NCI-H187 (cell line): ENCODE results near the gene MAML3.
A peak's percentile ranks its signal among the peaks of the same experiment; 100 is the strongest.

Experiments used
- DNase-seq, 2 experiments: peaks; one replicate each; lab custom pipeline; 2025; lab: John Stamatoyannopoulos, UW

Gene MAML3

DNA sequence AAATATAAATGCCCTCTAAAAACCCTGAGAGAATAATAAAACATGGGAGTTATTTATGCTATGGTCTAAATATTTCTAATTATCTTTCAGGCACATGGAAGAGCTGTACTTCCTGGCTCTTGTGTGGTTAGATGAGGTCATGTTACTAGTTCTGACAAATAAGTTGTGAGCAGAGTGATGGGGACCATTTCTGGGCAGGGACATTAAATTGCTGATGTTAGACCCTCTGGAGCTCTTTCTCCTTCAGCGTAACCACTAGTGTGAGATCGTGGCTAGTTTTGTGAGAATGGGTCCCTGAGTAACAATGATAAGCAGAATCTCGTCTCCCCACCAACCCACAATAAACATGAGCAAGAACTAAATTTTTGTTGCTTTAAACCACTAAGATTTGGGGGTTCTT lies 108.0 kb downstream of the MAML3 start:
- DNase-seq: no peak

DNA sequence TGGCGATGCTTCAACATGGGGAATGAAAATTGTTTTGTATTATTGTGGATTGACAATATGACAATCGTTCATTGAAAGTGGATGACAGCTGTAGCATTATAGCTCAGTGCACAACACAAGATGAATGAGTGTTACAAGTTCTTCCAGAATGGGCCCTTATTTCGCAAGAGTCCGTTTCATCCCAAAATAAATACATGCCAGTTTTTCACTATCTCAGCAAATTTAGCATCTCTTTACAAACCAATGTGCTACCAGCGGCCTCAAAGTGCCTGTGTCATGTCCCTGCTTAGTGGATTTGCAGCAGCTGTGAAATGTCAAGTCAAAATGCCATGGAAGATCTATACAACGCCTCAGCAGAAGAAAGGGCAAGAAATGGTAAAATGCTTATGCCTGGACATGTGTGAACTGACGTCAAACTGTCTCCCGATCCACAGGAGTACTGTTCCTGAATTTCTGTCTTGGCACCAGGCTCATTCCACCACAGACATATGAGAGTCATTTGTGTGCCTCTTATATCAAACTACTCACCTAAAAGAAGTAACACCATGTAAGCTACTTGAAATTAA lies 109.6 kb downstream of the MAML3 start:
- DNase-seq: no peak

DNA sequence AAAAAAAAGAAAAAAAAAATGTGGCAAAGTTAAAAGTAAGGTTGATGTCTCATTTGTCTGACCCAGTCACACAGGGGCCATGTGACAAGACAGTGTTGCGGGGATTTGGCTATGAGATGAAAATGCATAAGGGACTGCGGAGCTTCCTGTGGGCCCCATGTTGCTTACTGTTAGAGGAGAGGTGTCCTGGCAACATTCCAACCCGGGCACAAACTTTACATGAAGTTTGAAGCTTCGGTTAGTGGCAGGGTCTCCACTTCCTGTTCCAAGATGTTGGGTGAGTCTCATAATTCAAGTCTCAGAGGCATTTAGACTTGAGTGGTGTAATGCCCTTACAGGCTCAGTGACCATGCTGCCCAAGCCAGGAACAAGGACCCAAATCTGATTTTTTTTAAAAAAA lies 111.3 kb downstream of the MAML3 start:
- DNase-seq: no peak

DNA sequence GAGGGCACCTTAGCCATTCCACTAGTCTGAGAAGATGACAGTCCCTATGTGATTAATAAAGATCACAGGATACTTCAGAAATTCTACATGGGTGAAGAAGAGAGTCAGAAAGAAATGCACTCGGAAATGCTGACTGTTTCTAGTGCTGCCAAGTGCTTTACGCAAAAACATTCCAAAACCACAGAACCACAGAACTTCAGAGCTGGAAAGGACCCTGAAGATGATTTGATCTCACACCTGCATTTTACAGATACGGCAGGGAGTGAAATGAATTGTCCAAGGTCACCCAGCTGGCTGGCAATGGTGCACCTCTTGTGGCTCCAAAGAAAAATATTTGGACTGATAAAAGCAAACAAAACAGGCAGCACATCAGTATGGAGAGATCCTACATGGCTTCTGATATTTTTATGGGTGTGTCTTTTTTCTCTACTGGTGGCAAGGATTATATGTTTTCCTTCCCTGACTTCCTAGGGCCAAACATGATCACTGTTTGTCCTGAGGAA lies 115.9 kb downstream of the MAML3 start:
- DNase-seq: no peak

DNA sequence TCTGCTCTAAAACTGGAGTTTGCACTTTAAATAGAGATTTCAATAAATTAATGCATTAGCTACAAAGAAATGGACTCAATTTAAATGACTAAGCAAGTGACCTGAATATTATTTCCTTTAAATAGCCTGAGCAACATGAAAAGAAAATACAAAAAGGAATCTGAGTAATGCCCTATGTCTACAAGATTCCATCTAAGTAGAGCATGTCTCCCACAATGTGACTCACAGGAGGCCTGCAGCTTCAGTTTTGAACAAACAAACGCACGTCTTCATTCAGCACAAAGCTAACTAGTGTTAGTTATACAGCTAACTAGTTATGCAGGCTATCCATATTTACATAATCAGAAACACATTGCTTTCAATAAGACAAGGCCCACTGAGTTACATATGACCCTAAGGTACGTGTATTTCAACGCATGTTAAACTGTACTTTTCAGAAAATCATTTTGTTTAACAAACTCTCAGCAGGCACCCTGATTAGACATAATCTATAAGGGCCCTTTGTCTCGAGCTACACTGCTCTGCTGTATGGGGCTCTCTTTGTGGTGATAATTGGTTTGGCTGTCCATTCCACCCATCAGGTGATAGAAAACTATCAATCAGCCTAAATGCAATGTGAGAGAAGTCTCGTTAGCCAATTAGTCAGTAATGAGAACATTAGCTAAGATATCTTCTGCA lies 116.5 kb downstream of the MAML3 start:
- no peak for DNase-seq

DNA sequence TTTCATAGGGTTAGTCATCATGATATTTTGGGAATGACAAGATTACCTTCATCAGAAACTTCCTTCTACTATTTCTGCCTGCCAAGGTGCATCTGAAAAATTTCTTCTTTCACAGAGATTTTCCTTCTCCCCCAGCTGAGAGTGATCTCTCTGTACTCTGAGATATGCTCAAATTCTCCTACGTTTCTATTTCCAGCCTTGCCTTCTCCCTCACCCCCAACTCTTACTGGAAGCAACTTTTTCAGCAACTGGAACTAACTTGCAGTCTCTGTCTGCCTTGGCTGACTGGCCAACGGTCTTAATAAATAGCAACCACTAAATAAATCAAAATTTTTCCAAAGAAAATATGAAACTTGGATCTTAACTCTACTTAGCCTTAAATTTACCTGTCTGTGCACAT lies 122.3 kb downstream of the MAML3 start:
- DNase-seq: no peak

DNA sequence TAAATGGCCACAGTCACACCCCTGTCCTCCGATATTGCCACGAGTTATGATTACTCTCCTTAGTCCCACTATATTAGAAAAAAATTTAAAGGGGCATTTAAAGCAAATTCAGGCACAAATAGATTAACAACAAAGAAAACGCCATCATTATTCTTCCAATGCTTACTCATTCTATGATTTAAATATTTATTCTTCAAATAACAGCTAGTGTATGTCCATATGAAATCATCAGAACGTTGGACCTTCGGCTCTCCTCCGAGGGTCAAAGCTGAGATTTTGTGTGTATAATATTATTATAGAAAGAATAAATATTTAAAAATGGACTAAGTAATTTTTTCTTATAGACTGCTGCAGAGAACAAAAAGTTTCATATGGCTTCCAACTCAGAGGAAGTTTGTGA lies 122.9 kb downstream of the MAML3 start:
- DNase-seq: no peak

DNA sequence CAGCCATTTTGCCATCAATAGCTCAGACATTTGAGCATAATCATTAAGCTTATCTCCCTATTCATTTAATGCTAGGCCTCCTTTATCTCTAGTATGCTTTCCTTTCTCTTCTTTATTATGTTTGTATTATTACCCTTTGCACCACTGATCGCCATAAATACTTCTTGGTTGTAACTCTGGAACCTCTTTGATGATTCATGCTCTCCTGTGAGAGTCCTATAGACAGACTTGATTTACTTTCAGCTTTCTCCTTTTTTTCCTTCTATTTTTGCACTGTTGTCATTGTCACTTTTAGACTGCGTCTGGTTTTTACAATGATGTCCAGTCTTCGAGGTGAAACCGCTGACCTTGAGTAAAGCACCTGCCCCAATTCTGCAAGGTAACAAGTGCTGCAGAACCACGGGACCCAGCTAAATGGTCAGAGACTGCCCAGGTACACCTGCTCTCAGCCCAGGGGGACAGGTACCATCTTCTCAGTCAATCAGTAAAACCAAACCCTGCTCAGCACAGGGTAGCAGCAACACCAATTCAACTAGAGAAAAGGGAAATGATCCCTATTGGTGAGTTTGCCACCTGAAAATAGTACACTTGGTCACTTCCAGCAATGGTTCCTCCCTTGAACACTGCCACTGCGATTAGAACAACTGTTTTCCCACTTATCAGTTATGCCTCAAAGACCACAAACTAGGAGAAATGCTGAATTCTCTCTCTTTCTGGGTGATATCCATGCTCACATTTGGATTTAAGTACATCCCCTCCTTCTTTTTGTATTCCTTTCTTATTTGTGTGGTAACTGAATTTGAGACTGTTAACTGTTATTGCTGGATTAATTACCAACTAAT lies 125.1 kb downstream of the MAML3 start:
- DNase-seq: no peak

DNA sequence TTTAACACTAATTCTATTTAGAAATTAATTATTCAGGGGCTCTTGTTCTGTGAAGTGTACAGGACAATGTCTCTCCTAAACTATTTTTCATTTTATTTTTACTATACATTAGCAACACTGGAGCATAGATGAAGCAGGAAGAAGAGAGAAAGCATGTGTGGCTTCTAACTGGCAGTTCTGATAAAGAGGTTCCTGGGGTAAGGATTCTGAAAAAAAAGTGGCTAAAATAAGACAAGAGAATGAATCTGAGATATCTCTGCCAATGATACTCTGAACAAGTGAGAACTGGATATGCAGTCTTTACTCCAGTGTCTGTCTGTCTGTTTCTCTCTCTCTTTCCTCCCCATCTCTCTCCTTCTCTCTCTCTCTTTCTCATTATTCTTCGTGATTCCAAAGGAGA lies 125.9 kb downstream of the MAML3 start:
- no peak for DNase-seq

DNA sequence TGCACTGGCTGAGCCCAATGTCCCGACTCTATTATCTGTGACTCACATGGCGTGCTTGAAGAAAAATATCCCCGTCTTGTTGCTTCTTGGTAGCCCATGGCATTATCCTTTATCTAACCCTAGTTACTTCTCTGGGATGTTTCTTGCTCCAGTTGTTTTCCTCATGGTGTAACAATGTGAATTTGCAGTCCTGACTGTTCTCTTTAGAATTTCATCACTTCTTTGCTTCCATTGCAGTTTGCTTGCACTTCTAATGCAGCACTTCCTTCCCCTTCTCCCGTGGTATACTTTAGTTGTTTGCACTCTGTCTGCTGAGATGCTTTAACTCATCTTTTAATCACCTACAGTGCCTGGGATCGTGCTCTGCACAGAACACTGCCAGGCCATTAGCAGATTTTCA lies 126.9 kb downstream of the MAML3 start:
- no peak for DNase-seq

DNA sequence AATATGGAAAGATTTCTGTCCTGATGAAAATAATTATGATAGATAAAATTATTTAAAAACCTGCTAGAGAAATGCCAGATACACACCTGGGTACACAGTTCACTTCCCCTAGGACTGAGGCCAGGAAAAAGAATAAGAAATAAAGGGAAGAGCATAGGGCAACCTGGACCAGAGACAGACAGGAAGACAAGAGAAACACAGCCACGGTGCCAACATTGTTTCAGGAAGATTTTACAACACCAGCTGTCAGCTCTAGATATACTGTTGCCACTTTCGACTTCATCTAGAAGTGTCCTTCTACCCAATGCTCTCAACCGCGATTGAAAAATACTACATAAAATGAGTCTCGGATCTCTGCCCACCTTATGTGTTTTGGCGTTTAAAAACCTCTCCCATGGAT lies 128.5 kb downstream of the MAML3 start:
- DNase-seq: no peak

DNA sequence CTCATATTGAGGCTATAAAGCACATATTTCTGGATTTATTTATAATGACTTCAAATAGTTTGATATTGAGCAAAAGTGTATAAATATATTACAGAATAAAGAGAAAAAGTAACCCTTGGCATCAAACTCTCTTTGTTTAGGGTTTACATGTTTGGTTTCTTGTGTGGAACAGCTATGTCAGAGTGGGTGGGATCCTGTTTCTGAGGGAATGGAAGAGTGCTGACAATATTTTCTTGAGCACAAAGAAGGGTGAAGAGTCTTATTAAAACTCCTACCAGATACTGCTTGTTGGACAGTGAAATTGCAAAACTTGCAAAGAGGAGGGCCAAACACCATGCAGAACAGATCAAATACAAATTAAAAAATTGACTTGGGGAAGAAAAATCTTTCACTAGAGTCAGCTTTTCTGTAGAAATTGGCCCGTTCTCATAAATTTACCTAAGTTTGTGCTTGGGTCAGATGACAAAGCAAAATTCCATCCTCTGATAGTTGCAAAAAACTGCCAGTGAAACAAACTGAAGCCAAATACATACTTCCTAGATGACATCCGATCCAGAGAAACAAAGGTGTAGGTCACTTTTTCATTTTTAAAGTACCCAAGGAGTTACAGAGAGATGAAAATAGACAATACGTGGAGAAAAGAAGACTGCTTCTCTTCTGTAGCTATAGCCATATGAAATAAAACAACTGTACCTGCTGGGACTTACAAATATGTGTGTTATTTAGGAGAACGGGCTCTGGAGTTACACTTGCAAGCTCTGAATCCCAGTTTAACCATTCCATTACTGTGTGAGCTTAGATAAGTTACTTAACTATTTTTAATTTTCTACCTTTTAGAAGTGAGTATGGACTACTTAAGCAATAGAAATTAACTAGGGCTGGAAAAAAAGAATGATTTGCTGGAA lies 133.3 kb downstream of the MAML3 start:
- no peak for DNase-seq

DNA sequence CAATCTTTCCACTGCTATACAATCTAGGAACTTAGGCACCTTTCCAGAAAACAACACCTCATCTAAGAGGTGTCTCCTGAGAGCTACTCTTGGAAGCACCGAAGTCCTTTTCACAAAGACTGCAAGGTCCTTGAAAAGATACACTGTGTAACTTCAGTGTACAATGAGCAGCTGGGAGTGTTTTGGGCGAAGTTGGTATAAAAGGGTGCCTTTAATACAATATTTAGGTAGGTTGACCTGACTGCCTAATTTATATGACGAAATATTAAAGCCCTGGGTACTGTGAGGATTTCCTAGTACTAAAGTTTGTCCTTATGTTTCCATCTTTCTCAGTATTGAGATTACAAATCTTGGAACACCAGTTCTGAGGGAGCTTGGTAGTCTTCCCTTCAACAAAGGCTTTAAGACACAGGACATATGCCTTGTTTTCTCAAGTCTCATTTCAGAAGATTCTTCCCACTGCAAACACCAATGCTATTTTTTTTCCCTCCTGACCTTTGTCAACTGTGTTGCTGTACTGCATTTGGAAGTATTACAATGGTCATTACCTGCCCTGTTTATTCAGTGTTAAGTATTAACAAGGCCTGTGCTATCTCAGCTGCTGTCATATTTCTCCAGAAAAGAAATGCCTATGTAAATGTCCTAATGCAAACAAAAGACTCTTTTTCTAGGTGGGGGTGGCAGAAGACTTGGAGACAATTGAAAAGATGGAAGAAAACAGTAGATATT lies 134.2 kb downstream of the MAML3 start:
- peak in 1 of 2 experiments; percentile 1 for DNase-seq

DNA sequence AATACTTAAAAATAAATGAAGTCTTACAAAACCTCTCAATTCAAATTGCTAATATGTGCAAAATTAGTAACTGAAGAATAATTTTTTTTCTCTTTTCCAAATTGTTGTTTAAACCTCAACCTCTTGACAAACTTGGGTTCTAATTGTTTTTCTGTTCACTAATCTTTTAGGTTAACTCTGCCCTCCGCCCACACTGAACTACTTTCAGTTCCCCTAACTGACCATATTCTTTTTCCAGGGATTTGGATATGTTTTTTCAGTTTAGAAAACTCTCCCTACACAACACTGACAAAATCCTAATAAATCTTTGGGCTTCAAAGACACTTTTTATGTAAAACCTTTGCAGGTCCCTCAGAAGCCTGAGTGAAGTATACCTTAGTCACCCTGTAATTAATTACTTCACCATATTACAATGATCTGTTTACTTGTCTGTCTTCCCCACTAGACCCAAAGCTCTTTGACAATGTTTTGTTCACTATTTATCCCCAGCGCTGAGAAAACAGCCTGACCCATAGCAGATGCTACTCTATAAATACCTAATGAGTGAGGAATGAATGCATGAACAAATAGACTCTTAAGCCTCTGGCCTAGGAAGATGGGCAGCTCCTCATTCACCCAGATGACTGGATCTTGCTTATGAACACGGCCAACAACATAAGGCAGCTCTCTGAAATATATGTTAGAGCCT lies 134.9 kb downstream of the MAML3 start:
- DNase-seq: peak in 1 of 2 experiments; percentile 8

DNA sequence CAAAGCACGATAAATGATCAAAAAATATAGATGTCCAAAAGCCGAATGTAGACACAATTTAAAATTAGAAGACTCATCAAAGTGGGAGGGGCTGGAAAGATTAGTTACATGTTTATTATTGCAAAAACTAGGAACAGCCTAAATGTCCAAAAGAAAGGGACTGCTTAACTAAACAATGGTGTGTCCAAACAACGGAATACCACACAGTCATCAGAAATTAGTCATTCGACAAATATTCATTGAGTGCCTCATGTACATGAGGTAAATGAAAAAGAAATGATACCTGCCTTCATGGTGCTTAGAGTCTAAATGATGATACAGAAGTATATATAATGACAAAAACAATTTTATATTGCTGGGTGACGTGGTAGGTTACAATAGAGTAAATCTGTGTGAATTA lies 139.7 kb downstream of the MAML3 start:
- no peak for DNase-seq

DNA sequence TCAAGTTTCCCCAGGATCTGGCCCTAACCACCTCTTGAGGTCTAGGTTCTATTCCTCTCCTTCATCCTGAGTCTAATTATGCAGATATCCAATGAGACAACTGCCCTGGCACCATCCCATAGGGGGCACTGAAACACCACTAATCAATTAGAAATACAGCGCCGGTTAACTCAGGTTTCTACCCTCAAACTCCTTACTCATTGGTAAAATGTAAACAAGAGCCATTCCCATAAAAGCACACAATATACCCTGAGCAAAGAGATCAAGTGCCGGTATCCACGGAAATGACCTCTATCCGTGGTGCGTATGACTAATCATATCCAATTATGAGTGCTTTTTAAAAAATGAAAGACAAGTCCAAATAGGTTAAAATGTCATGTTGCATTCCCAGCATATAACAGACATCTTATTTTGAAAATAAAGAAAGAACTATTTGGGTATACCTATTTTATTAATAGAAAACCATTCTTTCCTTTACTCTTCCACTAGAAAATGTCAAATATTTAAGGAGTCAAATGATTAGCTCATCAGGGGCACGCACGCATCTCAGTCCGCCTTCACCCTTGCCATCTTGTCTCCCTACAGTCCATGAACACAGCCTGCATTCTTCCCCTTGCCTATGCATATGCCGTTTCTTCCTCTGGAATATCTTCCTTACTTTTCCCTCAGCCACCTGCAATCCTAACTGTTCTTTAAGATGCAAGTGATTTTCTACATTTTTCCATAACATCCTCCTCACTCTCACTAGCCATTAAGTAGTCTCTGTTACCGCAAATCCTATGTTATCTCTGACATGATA lies 141.1 kb downstream of the MAML3 start:
- peak in 1 of 2 experiments; percentile 39 for DNase-seq

DNA sequence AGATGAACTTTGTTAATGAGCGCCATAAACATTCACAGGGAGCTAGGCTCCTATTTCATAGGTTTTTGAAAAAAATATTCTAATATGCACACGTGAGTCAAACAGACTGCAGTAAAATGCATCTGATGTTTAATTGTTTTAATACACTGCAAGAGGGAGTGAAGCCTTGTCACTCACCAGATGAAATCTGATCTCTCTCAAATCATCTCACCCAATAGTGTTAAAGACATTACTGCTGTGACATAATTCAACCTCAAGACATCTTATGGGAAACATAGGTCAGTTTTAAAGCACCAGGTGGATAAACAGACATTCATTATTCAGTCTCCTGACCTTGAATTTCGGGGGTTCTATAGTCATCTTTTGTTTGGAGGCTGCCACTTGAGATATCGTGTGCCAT lies 148.3 kb downstream of the MAML3 start:
- DNase-seq: peak; percentile 4 to 13

DNA sequence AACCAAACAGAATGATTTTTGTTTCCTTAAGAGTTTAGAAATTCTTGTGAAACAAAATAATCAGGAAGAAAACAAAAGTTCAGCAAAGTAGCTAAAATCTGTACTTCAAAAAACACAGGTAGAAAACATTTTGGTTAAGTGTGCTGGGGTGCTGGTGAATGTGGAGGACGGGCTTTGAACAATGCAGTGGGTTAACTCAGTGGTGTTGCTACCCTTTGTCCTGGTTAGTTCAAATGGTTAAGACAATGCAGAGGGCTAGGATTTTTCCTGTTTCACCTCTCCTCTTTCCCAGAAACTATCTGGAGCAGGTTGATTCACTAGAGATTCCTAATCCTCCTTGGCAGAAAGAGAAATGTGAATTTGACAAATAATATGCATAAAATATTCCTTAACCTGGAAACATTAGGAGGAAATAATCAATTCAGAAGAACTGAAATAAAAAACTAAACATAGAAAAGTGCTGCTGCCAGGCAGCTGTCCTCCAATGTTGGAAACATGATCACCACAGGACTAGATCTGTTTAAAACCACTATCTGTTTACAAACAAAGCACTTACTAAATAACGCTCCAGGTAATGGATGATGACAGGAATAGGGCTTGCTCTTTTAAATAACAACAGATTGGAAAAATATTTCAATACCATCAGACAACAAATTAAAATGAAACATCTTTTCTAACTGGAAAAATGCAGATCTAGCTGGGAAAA lies 148.9 kb downstream of the MAML3 start:
- DNase-seq: no peak

DNA sequence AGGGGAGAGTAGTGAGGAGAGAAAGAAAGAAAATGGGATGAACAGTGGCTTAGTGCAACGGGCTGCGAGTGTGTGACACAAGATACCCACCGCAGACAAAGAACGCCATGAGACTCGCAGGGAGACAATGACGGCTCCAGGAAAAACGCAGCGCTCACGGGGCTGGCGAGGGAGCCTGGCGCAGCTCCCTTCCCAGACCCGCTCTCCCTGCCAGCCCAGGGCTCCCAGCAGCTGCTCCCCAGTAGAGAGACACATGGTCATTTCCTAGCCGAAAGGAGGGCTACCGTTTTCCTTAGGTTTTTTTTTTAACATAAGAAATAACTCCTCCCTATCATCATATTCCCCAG lies 149.5 kb downstream of the MAML3 start:
- DNase-seq: no peak
